Measurements from ENCODE around the gene AKAIN1.

DNA sequence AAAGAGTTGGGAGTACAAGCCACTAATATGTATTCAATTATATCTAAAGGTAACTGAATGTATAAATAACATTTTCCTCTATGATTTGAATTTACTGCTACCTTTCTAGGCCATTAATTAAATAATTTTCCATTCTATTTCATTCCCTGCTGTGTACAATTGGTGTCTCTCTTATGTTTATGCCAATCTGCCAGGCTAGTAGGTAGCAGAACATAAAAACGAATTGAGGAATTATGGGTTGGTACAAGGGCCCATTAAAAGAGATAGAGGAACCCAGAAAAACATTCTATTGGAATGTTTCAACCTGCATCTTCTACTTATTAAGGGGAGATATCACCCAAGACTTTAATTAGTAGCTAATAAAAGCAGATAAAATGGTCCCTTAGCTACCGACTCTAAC lies 32.2 kb downstream of the AKAIN1 start:
- TF ChIP-seq, protein P1, sequence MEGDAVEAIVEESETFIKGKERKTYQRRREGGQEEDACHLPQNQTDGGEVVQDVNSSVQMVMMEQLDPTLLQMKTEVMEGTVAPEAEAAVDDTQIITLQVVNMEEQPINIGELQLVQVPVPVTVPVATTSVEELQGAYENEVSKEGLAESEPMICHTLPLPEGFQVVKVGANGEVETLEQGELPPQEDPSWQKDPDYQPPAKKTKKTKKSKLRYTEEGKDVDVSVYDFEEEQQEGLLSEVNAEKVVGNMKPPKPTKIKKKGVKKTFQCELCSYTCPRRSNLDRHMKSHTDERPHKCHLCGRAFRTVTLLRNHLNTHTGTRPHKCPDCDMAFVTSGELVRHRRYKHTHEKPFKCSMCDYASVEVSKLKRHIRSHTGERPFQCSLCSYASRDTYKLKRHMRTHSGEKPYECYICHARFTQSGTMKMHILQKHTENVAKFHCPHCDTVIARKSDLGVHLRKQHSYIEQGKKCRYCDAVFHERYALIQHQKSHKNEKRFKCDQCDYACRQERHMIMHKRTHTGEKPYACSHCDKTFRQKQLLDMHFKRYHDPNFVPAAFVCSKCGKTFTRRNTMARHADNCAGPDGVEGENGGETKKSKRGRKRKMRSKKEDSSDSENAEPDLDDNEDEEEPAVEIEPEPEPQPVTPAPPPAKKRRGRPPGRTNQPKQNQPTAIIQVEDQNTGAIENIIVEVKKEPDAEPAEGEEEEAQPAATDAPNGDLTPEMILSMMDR (IDR thresholded peaks at IDR 0.05): no peak
- no peak for TF ChIP-seq ZFX (IDR thresholded peaks at IDR 0.05; ENCODE audit: borderline replicate concordance)

All from 22Rv1 (cell line).